ENCODE results near the gene ZBTB20.

Gene ZBTB20

DNA sequence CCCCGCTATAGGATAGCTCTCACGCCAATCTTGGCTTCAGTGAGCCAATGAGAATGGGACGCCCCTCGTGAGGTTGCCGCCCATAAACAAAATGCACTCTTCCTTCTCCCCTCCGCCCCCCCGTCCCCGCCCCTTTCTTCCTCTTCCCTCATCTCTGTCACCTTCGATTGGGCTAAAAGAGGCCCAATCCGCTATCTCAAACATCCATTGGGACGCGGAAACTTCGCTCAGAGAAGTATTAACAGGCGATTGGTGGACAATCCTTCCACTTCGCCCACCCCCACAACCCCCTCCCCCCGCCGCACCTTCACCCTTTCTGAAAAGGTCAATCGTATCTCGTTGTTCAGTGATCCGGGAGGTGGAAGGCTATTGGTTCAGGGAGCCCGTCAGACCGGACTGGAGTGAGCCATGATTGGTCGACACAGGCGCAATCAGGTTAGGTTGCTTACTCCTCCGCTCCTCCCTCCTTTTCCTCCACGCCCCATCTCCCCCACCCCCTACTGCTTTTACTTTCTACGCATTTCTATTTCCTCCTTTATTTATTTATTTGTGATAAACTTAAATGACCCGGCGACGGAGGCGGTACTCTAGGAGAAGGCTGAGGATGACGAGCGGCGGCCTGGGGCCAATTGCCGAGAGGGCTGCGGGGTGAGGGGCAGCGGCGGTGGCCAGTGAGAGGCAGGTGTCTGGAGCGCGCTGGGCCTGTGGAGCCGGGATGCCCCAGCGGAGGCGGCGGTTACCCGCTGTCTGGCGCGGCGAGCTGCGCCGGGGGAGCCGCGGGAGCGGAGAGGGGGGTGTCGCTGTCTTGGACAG lies 447 bp upstream of the ZBTB20 start:
- Histone ChIP-seq H3K9me3 (ENCODE audit: control insufficient read depth, insufficient read depth, low read length) (no peaks in the 10 kb centered on the region), H3K4me1 (ENCODE audit: control insufficient read depth, insufficient read depth, low read length) (no peaks in the 10 kb centered on the region), H3K27me3 (ENCODE audit: control insufficient read depth, insufficient read depth, low read length) (no peaks in the 10 kb centered on the region), H3K4me3 (ENCODE audit: low read length) (peak overlapping the region; percentile 97), H3K36me3 (ENCODE audit: control insufficient read depth, insufficient read depth, low read length) (no peaks in the 10 kb centered on the region), H3K27ac (ENCODE audit: low read length) (no peak overlapping the region)
- WGBS (ENCODE audit: insufficient coverage, insufficient read length), result no CpG with 5 or more reads among the region's 54 CpGs
- DNase-seq (ENCODE audit: low read depth, low spot score), result peak; percentile 97

DNA sequence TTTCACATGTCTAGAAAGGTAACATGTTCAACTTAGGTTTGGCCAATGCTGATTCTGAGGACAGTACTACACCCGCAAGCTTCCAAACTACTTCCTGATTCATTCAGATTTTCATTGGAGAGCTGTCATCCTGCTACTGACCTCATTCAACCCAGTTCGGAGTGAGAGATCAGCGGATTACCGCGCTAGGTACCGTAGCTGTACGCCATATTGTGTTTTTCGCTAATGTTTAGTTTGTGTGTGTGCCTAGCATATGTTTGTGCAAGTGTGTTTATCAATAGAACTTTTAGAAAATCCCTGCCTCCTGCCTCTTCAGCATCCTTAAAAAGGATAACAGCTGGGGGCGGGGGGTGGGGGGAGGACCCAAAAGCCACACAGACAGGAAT lies 1.1 kb downstream of the ZBTB20 start:
- H3K9me3 ChIP-seq (ENCODE audit: control insufficient read depth, insufficient read depth, low read length), result no peaks in the 10 kb centered on the region
- no peak for DNase-seq (ENCODE audit: low read depth, low spot score)
- H3K4me1 ChIP-seq (ENCODE audit: control insufficient read depth, insufficient read depth, low read length), result no peaks in the 10 kb centered on the region
- peak overlapping the region; percentile 97; the same call in 1 of the 2 replicates for H3K4me3 ChIP-seq (ENCODE audit: low read length)
- WGBS (ENCODE audit: insufficient coverage, insufficient read length), result no CpG with 5 or more reads among the region's 9 CpGs
- H3K27ac ChIP-seq (ENCODE audit: low read length), result no peak overlapping the region
- H3K27me3 ChIP-seq (ENCODE audit: control insufficient read depth, insufficient read depth, low read length), result no peaks in the 10 kb centered on the region
- no peaks in the 10 kb centered on the region for H3K36me3 ChIP-seq (ENCODE audit: control insufficient read depth, insufficient read depth, low read length)

DNA sequence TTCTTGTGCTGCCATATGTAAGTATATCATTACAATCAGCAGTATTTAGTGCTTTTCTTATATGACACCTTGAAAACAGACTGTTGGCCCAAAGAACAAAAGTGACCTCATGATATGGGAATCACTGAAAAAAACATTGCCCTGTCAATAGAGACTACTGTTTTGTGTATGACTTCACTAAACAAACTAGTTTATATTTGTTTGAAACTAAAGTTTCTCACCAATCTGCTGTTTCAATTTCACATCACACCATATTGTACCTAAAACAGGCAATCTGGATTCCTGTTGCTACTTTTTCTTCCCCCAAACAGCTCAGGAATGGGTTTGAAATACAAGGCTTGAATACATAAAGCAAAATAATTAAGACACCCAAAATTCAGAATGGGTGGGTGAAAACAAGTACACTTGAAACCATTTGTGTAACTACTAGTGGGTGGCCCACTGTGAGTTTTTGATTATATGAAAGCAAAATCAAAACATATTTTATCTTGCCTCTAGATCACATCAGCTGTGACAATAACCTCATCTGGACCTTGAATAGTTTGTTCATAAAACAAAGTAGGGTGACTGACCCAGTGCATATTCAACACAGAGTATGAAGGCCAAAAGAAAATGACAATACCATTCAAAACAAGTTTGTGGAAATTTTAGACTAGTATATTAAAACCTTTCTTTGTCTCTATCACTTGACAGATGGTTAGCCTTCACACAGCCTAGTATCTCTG lies 5.9 kb downstream of the ZBTB20 start:
- DNase-seq (ENCODE audit: low read depth, low spot score), result no peak
- no peaks in the 10 kb centered on the region for H3K9me3 ChIP-seq (ENCODE audit: control insufficient read depth, insufficient read depth, low read length)
- H3K36me3 ChIP-seq (ENCODE audit: control insufficient read depth, insufficient read depth, low read length), result no peaks in the 10 kb centered on the region
- peaks cover 1% of the 10 kb centered on the region; the same call in 1 of the 2 replicates for H3K4me1 ChIP-seq (ENCODE audit: control insufficient read depth, insufficient read depth, low read length)
- H3K27ac ChIP-seq (ENCODE audit: low read length), result no peak overlapping the region
- H3K27me3 ChIP-seq (ENCODE audit: control insufficient read depth, insufficient read depth, low read length), result no peaks in the 10 kb centered on the region
- no peak overlapping the region for H3K4me3 ChIP-seq (ENCODE audit: low read length)

DNA sequence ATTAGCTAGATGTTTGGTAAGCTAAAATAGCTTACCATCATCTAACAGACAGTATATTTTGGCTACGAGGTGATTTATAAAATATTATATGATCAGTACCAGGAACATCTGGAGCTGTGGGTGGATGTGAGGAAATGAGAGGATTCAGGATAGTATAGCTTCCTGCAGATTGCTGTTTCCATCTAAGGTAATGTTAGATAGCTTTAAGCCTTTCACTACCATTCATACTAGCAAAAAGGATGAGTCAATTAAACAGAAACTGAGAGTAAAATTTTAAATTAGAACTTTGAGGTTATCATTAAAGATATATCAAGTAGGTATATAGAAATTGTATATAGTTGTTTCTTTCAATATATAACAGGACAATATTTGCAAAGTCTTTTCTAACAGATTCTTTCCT lies 8.0 kb downstream of the ZBTB20 start:
- Histone ChIP-seq H3K27me3 (ENCODE audit: control insufficient read depth, insufficient read depth, low read length) (no peaks in the 10 kb centered on the region), H3K27ac (ENCODE audit: low read length) (no peak overlapping the region), H3K4me3 (ENCODE audit: low read length) (no peak overlapping the region), H3K4me1 (ENCODE audit: control insufficient read depth, insufficient read depth, low read length) (peaks cover 1% of the 10 kb centered on the region; the same call in 1 of the 2 replicates), H3K36me3 (ENCODE audit: control insufficient read depth, insufficient read depth, low read length) (no peaks in the 10 kb centered on the region), H3K9me3 (ENCODE audit: control insufficient read depth, insufficient read depth, low read length) (no peaks in the 10 kb centered on the region)
- DNase-seq (ENCODE audit: low read depth, low spot score), result no peak
- no CpG with 5 or more reads among the region's 1 CpG for WGBS (ENCODE audit: insufficient coverage, insufficient read length)

DNA sequence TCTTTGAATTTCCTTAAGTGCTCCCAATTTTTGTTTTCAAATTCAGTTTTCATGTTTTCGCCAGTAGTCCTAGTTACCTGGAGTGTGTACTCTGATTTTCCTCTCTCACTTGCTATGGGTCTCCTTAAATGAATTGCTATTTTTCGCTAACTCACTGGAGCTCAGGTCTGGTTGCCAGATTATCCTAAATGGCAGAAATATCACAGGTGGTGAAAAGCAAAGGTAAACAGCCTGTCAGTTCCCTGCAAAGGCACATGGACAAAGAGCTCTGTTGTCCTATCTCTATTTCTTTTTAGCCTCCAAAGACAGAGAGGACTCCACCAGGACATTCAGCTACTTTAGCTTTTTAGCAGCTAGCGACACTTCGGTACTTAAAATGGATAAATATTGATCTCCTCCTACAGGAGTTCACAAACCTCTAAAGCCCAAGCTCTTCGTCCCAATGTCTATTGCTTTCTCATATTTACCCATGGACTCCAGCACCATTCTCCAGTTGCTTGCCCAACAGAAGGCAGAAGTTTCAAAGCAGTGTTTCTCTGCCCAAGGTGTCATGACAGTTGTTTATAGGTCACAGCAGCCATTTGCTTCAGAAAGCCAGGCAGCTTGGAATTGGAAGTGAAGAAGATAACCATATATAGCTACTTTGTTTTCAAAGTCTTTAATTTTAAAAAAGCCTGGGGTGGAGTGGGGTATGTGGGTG lies 12.3 kb downstream of the ZBTB20 start:
- Histone ChIP-seq H3K4me3 (ENCODE audit: low read length) (no peak overlapping the region), H3K27me3 (ENCODE audit: control insufficient read depth, insufficient read depth, low read length) (no peaks in the 10 kb centered on the region), H3K9me3 (ENCODE audit: control insufficient read depth, insufficient read depth, low read length) (no peaks in the 10 kb centered on the region), H3K36me3 (ENCODE audit: control insufficient read depth, insufficient read depth, low read length) (no peaks in the 10 kb centered on the region), H3K4me1 (ENCODE audit: control insufficient read depth, insufficient read depth, low read length) (peaks cover 1% of the 10 kb centered on the region; the same call in 1 of the 2 replicates), H3K27ac (ENCODE audit: low read length) (no peak overlapping the region)
- no peak for DNase-seq (ENCODE audit: low read depth, low spot score)
- no CpG with 5 or more reads among the region's 5 CpGs for WGBS (ENCODE audit: insufficient coverage, insufficient read length)

DNA sequence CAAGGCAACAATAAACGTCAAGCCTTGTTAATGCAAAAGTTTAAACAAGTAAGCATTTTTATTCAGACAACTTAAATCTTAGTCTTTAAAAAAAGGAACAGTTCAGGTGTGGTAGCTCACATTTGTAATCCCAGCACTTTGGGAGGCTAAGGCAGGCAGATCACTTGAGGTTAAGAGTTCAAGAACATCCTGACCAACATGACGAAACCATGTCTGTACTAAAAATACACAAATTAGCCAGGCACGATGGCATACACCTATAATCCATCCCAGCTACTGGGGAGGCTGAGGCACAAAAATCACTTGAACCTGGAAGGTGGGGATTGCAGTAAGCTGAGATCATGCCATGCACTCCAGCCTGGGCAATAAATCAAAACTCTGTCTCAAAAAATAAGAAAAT lies 19.9 kb downstream of the ZBTB20 start:
- no peaks in the 10 kb centered on the region for H3K36me3 ChIP-seq (ENCODE audit: control insufficient read depth, insufficient read depth, low read length)
- no peaks in the 10 kb centered on the region for H3K4me1 ChIP-seq (ENCODE audit: control insufficient read depth, insufficient read depth, low read length)
- H3K4me3 ChIP-seq (ENCODE audit: low read length), result no peak overlapping the region
- no peaks in the 10 kb centered on the region for H3K9me3 ChIP-seq (ENCODE audit: control insufficient read depth, insufficient read depth, low read length)
- no CpG with 5 or more reads among the region's 3 CpGs for WGBS (ENCODE audit: insufficient coverage, insufficient read length)
- H3K27ac ChIP-seq (ENCODE audit: low read length), result no peak overlapping the region
- no peak for DNase-seq (ENCODE audit: low read depth, low spot score)
- no peaks in the 10 kb centered on the region for H3K27me3 ChIP-seq (ENCODE audit: control insufficient read depth, insufficient read depth, low read length)

DNA sequence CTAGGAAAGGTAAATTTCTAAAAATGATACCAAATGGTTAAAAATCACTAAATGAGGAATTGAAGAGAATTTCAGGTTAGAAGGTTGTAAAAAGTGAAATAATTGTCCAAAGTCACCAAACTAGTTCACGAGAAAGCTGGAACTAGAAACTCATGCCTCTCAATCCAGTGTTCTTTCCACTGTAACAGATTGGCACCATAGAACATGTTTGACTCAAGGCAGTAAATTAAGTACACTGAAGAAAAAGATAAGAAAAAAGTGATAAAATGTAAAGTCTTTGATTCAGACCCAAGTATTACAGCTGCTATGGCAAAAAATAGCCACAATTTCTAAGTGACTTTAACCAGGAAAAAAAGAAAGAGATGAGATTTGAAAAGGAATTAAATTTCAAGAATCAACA lies 26.5 kb downstream of the ZBTB20 start:
- H3K4me1 ChIP-seq (ENCODE audit: control insufficient read depth, insufficient read depth, low read length), result no peaks in the 10 kb centered on the region
- no peaks in the 10 kb centered on the region for H3K9me3 ChIP-seq (ENCODE audit: control insufficient read depth, insufficient read depth, low read length)
- no CpG with 5 or more reads among the region's 1 CpG for WGBS (ENCODE audit: insufficient coverage, insufficient read length)
- H3K4me3 ChIP-seq (ENCODE audit: low read length), result no peak overlapping the region
- H3K36me3 ChIP-seq (ENCODE audit: control insufficient read depth, insufficient read depth, low read length), result no peaks in the 10 kb centered on the region
- no peak for DNase-seq (ENCODE audit: low read depth, low spot score)
- no peaks in the 10 kb centered on the region for H3K27me3 ChIP-seq (ENCODE audit: control insufficient read depth, insufficient read depth, low read length)
- H3K27ac ChIP-seq (ENCODE audit: low read length), result no peak overlapping the region

DNA sequence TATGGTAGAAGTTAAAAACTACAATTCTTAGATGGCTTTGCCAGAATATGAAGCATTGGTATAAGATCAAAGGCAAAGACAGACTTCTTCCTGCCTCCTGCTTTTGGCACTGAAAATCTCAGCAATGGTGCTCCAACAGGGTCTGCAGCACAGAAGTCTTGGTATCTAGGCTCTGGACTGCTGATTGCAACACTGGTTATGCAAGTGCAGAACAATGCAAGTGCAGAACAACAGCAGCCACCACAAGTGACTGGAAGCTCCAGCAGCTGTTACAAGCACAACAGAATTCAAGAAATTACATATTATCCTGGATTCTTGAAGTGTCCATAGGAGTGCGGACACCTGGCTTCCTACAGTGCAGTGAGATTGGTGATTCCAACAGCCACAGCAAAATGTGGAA lies 33.7 kb downstream of the ZBTB20 start:
- Histone ChIP-seq H3K27me3 (ENCODE audit: control insufficient read depth, insufficient read depth, low read length) (no peaks in the 10 kb centered on the region), H3K4me3 (ENCODE audit: low read length) (no peak overlapping the region), H3K9me3 (ENCODE audit: control insufficient read depth, insufficient read depth, low read length) (no peaks in the 10 kb centered on the region), H3K4me1 (ENCODE audit: control insufficient read depth, insufficient read depth, low read length) (no peaks in the 10 kb centered on the region), H3K36me3 (ENCODE audit: control insufficient read depth, insufficient read depth, low read length) (no peaks in the 10 kb centered on the region), H3K27ac (ENCODE audit: low read length) (no peak overlapping the region)
- no peak for DNase-seq (ENCODE audit: low read depth, low spot score)
- no CpG with 5 or more reads among the region's 1 CpG for WGBS (ENCODE audit: insufficient coverage, insufficient read length)

DNA sequence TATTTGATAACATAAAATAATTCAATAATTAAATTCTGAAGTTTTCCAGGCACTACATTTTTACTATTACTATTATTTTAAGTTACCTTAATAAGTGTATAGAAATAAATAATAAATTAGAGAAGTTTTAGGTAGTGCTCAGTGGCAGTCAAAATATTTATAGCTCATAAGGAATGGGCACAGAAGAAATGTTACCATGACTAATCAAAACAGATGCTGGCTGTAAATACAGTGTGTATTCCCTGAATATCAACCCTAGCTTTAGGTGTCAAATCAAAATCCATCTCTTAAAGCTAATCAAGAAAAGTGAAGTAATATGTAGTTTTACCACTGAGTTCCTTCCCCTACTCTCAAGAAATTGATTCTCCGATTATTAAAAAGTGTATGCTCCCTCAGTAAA lies 35.5 kb downstream of the ZBTB20 start:
- H3K9me3 ChIP-seq (ENCODE audit: control insufficient read depth, insufficient read depth, low read length), result no peaks in the 10 kb centered on the region
- no peak for DNase-seq (ENCODE audit: low read depth, low spot score)
- no peak overlapping the region for H3K4me3 ChIP-seq (ENCODE audit: low read length)
- H3K36me3 ChIP-seq (ENCODE audit: control insufficient read depth, insufficient read depth, low read length), result no peaks in the 10 kb centered on the region
- H3K4me1 ChIP-seq (ENCODE audit: control insufficient read depth, insufficient read depth, low read length), result no peaks in the 10 kb centered on the region
- WGBS (ENCODE audit: insufficient coverage, insufficient read length), result no CpG with 5 or more reads among the region's 1 CpG
- H3K27ac ChIP-seq (ENCODE audit: low read length), result no peak overlapping the region
- no peaks in the 10 kb centered on the region for H3K27me3 ChIP-seq (ENCODE audit: control insufficient read depth, insufficient read depth, low read length)

DNA sequence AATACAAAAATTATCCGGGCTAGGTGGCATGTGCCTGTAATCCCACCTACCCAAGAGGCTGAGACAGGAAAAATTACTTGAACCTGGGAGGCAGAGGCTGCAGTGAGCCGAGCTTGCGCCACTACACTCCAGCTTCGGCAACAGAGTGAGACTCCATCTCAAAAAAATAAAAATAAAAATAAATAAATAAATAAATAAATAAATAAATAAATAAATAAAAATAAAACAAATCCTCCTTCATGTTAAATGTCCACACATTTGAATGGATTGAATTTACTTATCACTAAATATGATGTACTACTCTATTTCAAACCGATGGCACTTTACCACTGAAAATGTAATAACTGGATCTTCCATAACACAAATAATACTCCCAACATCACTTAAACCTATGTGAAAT lies 36.3 kb downstream of the ZBTB20 start:
- no peak for DNase-seq (ENCODE audit: low read depth, low spot score)
- Histone ChIP-seq H3K9me3 (ENCODE audit: control insufficient read depth, insufficient read depth, low read length) (no peaks in the 10 kb centered on the region), H3K4me1 (ENCODE audit: control insufficient read depth, insufficient read depth, low read length) (no peaks in the 10 kb centered on the region), H3K36me3 (ENCODE audit: control insufficient read depth, insufficient read depth, low read length) (no peaks in the 10 kb centered on the region), H3K27me3 (ENCODE audit: control insufficient read depth, insufficient read depth, low read length) (no peaks in the 10 kb centered on the region), H3K27ac (ENCODE audit: low read length) (no peak overlapping the region), H3K4me3 (ENCODE audit: low read length) (no peak overlapping the region)
- WGBS (ENCODE audit: insufficient coverage, insufficient read length), result 100% methylated on average over 1 of the region's 5 CpGs
